ENCODE results near the gene MT1H.
A peak's percentile ranks its signal among the peaks of the same experiment; 100 is the strongest.

MT1H gene

DNA sequence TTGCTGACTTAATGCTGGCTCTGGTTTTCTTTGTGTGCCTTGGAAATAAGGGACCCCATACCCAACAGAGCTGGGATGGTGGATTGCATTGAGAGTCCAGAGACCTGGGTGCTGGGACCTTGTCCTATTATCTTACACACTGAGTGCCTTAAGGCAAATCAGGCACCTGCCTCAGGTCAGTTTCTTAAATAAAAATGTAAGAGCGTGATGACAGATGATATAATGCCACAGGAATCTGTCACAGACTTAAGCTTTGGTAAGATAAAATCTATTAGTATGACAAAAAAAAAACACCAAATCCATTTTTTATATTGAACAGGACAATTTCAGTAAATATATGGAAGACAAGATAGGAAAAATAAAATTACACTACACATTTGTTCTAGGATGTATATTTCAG lies 29.5 kb upstream of the MT1H start:
- Histone ChIP-seq H3K27me3 (ENCODE audit: control insufficient read depth, insufficient read depth, low read length) (peaks cover 28% of the 10 kb centered on the region), H3K9ac (ENCODE audit: low read length) (no peak overlapping the region), H3K9me3 (ENCODE audit: control insufficient read depth, low read length) (no peaks in the 10 kb centered on the region), H3K4me3 (ENCODE audit: low read length) (no peak overlapping the region), H3K4me1 (ENCODE audit: control insufficient read depth, insufficient read depth, low read length) (peaks cover 43% of the 10 kb centered on the region), H3K36me3 (ENCODE audit: control insufficient read depth, insufficient read depth, low read length) (no peaks in the 10 kb centered on the region)

DNA sequence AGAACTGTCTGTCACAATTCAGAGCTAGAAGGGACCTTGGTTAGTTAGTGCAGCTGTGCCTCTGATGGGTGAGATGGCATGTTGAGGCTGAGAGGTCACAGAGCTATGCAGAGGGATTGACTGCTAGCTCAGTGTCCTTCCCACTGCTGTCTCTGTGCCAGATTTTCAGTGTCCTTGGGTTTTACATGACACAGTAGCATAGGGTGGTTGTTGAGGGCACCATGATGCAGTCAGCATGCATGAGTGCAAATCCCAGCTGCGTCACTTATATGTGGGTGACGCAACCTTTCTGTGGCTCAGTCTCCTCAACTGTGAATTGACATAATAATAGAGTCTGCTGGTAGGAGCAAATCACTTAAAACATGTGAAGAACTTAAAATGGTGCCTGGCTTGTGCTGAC lies 28.4 kb upstream of the MT1H start:
- Histone ChIP-seq H3K9me3 (ENCODE audit: control insufficient read depth, low read length) (no peaks in the 10 kb centered on the region), H3K4me3 (ENCODE audit: low read length) (no peak overlapping the region), H3K4me1 (ENCODE audit: control insufficient read depth, insufficient read depth, low read length) (peaks cover 47% of the 10 kb centered on the region), H3K9ac (ENCODE audit: low read length) (no peak overlapping the region), H3K27me3 (ENCODE audit: control insufficient read depth, insufficient read depth, low read length) (peaks cover 17% of the 10 kb centered on the region), H3K36me3 (ENCODE audit: control insufficient read depth, insufficient read depth, low read length) (no peaks in the 10 kb centered on the region)

DNA sequence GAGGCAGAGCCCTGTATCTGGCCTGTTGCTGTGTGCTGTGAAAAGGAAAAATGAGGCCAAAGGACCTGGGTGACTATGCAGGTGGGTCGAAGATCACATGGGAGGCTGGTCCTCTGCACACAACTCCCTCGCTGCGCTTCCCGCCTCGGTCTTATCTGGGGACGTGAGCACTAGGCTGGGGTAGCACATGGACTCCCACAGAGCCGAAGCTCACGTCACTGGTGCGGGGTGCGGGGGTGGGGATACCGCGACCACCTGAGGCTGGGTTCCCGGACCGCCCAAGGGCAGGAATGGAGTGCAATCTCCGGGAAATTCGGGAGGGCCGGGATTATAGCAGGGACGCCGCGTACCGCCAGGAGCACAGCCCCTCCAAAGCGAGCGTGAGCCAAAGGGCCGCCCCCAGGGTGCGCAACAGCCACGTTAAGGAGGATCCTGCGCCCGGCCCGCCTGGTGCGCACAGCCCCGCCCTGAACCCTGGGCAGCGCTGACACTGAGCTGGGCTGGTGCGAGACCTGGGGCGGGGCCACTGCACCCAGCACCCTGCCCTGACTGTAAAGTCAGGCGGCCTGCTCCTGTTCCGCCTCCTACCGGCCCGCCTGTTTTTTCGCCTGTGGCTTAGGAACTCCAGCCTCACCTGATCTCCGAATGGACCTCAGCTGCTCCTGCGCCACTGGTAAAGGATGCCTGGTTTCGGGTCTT lies 26.4 kb upstream of the MT1H start:
- Histone ChIP-seq H3K4me3 (ENCODE audit: low read length) (peak overlapping the region; percentile 7), H3K9ac (ENCODE audit: low read length) (peak overlapping the region; percentile 29), H3K9me3 (ENCODE audit: control insufficient read depth, low read length) (no peaks in the 10 kb centered on the region), H3K4me1 (ENCODE audit: control insufficient read depth, insufficient read depth, low read length) (peaks cover 52% of the 10 kb centered on the region), H3K36me3 (ENCODE audit: control insufficient read depth, insufficient read depth, low read length) (no peaks in the 10 kb centered on the region), H3K27me3 (ENCODE audit: control insufficient read depth, insufficient read depth, low read length) (peaks cover 10% of the 10 kb centered on the region)

DNA sequence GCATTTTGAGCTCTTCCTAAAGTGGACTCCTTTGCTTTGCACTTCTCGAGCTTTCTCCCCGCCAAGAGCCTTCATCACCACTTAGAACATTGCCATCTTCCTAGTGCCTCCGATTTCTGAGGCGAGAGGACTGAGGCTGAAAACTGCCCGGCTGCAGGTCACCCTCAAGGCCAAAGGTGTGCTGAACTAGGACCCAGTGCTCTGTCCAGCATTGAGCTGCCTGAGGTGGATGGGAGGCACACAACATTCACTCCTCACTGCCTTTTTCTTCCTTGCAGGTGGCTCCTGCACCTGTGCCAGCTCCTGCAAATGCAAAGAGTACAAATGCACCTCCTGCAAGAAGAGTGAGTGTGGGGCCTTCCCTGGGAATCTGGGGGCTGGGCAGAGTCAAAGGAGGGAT lies 25.8 kb upstream of the MT1H start:
- no peaks in the 10 kb centered on the region for H3K36me3 ChIP-seq (ENCODE audit: control insufficient read depth, insufficient read depth, low read length)
- peak overlapping the region; percentile 29 for H3K9ac ChIP-seq (ENCODE audit: low read length)
- H3K4me1 ChIP-seq (ENCODE audit: control insufficient read depth, insufficient read depth, low read length), result peaks cover 48% of the 10 kb centered on the region
- H3K27me3 ChIP-seq (ENCODE audit: control insufficient read depth, insufficient read depth, low read length), result peaks cover 10% of the 10 kb centered on the region
- H3K9me3 ChIP-seq (ENCODE audit: control insufficient read depth, low read length), result no peaks in the 10 kb centered on the region
- H3K4me3 ChIP-seq (ENCODE audit: low read length), result no peak overlapping the region

DNA sequence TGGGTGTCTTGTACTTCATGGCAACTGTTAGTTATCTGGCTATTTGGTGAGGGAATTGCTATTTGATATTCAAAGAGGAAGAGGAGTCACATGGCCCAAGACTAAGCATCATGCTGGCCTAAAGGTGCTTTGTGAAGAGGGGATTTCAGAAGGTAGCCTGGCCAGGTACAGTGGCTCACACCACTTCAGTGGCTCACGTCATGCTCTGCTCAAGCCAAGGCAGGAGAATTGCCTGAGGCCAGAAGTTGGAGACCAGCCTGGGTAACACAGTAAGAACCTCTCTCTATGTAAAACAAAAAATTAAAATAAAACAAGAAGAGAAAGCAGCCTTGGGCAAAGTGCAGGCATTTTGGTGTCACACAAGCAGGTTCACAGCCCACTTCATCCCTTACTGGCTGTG lies 24.3 kb upstream of the MT1H start:
- no peak overlapping the region for H3K4me3 ChIP-seq (ENCODE audit: low read length)
- peaks cover 10% of the 10 kb centered on the region for H3K27me3 ChIP-seq (ENCODE audit: control insufficient read depth, insufficient read depth, low read length)
- H3K9me3 ChIP-seq (ENCODE audit: control insufficient read depth, low read length), result no peaks in the 10 kb centered on the region
- H3K4me1 ChIP-seq (ENCODE audit: control insufficient read depth, insufficient read depth, low read length), result peaks cover 52% of the 10 kb centered on the region
- H3K36me3 ChIP-seq (ENCODE audit: control insufficient read depth, insufficient read depth, low read length), result no peaks in the 10 kb centered on the region
- H3K9ac ChIP-seq (ENCODE audit: low read length), result no peak overlapping the region

DNA sequence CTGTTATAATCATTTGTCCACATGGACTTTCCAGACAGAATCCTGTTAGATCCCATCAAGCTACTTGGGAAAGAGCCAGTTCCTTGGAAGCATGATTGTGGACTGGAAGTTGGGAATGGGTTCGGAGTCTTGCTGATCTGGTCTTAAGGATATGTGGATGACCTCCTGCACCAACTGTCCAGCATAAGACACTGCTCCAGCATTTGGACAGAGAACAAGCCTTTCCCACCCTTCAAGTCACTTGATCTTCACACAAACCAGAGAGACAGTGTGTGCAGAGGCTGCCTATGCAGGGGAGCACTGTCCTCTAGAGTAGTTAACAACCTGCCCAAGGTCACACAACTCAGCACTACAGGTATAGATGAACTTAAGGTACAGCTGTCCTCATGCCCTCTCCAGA lies 23.8 kb upstream of the MT1H start:
- Histone ChIP-seq H3K4me1 (ENCODE audit: control insufficient read depth, insufficient read depth, low read length) (peaks cover 54% of the 10 kb centered on the region), H3K9me3 (ENCODE audit: control insufficient read depth, low read length) (no peaks in the 10 kb centered on the region), H3K27me3 (ENCODE audit: control insufficient read depth, insufficient read depth, low read length) (peaks cover 10% of the 10 kb centered on the region), H3K36me3 (ENCODE audit: control insufficient read depth, insufficient read depth, low read length) (no peaks in the 10 kb centered on the region), H3K4me3 (ENCODE audit: low read length) (no peak overlapping the region), H3K9ac (ENCODE audit: low read length) (no peak overlapping the region)

DNA sequence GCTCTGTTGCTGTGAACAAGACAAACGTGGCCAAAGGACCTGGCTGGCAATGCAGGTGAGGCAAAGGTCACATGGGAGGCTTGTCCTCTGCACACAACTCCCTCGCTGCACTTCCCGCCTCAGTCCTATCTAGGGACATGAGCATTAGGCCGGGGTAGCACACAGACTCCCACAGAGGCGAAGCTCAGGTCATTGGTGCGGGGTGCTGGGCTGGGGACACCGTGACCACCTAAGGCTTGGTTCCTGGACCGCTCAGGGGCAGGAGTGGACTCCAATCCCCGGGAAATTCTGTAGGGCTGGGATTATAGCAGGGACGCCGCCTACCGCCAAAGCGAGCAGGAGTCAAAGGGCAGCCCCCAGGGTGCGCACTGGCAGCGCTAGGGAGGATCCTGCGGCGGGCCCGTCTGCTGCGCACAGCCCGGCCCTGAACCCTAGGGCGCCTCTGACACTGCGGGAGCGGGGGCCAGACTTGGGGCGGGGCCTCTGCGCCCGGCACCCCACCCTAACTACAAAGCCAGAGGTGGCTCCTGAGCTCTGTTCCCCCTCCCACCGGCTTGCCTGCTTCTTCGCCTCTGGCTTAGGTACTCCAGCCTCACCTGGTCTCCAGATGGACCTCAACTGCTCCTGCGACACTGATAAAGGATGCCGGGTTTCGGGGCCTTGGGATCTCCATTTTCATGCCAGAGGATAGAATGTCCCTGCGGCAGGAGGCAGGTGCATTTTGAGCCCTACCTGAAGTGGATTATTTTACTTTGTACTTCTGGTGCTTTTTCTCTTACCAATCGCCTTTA lies 21.8 kb upstream of the MT1H start:
- H3K4me1 ChIP-seq (ENCODE audit: control insufficient read depth, insufficient read depth, low read length), result peaks cover 50% of the 10 kb centered on the region
- H3K9me3 ChIP-seq (ENCODE audit: control insufficient read depth, low read length), result no peaks in the 10 kb centered on the region
- H3K9ac ChIP-seq (ENCODE audit: low read length), result no peak overlapping the region
- H3K27me3 ChIP-seq (ENCODE audit: control insufficient read depth, insufficient read depth, low read length), result peaks cover 10% of the 10 kb centered on the region
- no peaks in the 10 kb centered on the region for H3K36me3 ChIP-seq (ENCODE audit: control insufficient read depth, insufficient read depth, low read length)
- no peak overlapping the region for H3K4me3 ChIP-seq (ENCODE audit: low read length)

DNA sequence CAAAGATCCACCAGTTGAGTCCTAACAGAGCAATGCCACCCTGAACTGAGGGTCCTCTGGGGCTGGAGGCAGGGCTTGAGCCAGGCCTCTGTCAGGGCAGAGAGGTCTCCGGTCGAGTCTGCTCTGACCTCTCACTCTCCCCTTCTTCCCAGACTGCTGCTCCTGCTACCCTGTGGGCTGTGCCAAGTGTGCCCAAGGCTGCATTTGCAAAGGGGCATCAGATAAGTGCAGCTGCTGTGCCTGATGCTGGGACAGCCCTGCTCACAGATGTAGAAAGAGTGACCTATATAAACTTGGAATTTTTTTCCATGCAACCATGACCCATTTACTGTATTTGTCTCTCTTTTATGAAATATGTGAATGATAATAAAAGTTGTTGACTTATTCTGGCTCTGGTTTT lies 20.3 kb upstream of the MT1H start:
- no peaks in the 10 kb centered on the region for H3K9me3 ChIP-seq (ENCODE audit: control insufficient read depth, low read length)
- H3K9ac ChIP-seq (ENCODE audit: low read length), result no peak overlapping the region
- peaks cover 5% of the 10 kb centered on the region for H3K27me3 ChIP-seq (ENCODE audit: control insufficient read depth, insufficient read depth, low read length)
- H3K4me1 ChIP-seq (ENCODE audit: control insufficient read depth, insufficient read depth, low read length), result peaks cover 38% of the 10 kb centered on the region
- no peaks in the 10 kb centered on the region for H3K36me3 ChIP-seq (ENCODE audit: control insufficient read depth, insufficient read depth, low read length)
- H3K4me3 ChIP-seq (ENCODE audit: low read length), result no peak overlapping the region

DNA sequence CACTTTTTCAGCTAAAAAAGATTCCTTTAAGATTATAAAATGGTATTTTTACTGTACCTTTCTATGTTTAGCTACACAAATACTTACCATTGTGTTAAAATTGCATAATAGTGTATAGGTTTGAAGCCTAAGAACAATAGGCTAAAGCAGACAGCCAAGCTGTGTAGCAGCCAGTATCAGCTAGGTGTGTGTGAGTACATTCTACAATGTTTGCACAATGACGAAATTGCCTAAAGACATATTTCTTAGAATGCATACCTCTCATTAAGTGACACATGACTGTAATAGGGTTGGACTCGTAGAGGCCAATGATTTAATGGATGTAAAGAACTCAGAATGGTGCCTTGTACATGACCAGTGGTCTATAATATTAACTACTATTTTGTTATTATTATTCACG lies 19.8 kb upstream of the MT1H start:
- H3K36me3 ChIP-seq (ENCODE audit: control insufficient read depth, insufficient read depth, low read length), result no peaks in the 10 kb centered on the region
- H3K9me3 ChIP-seq (ENCODE audit: control insufficient read depth, low read length), result no peaks in the 10 kb centered on the region
- H3K4me3 ChIP-seq (ENCODE audit: low read length), result no peak overlapping the region
- H3K9ac ChIP-seq (ENCODE audit: low read length), result no peak overlapping the region
- H3K4me1 ChIP-seq (ENCODE audit: control insufficient read depth, insufficient read depth, low read length), result peaks cover 38% of the 10 kb centered on the region
- H3K27me3 ChIP-seq (ENCODE audit: control insufficient read depth, insufficient read depth, low read length), result peaks cover 5% of the 10 kb centered on the region

DNA sequence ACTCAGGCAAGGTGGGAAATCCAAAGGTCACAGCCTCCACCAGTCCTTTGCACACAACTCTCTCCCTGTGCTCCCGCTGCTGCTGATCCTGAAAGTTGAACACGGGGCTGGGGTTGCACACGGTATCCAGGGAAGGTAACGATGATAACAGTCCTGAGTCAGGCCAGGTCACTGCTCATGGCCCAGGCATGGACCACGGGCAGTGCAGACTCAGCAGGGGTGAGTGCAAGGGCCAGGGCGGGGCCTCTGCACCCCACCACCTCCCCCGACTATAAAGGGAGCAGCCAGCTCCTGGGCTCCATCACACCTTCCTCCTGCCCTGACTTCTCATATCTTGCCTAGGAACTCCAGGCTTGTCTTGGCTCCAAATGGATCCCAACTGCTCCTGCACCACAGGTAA lies 18.0 kb upstream of the MT1H start, which contains the start of gene MT1B:
Gene MT1B (plus strand): TSS at position 301 of the 400 bp plus-strand sequence. CDS start 68 bp downstream, at position 369.
- Histone ChIP-seq H3K4me1 (ENCODE audit: control insufficient read depth, insufficient read depth, low read length) (peaks cover 29% of the 10 kb centered on the region), H3K4me3 (ENCODE audit: low read length) (no peak within 1 kb of the TSS), H3K9ac (ENCODE audit: low read length) (no peak within 1 kb of the TSS), H3K9me3 (ENCODE audit: control insufficient read depth, low read length) (no peaks in the 10 kb centered on the region), H3K36me3 (ENCODE audit: control insufficient read depth, insufficient read depth, low read length) (no peaks in the 10 kb centered on the region), H3K27me3 (ENCODE audit: control insufficient read depth, insufficient read depth, low read length) (peaks cover 5% of the 10 kb centered on the region)

DNA sequence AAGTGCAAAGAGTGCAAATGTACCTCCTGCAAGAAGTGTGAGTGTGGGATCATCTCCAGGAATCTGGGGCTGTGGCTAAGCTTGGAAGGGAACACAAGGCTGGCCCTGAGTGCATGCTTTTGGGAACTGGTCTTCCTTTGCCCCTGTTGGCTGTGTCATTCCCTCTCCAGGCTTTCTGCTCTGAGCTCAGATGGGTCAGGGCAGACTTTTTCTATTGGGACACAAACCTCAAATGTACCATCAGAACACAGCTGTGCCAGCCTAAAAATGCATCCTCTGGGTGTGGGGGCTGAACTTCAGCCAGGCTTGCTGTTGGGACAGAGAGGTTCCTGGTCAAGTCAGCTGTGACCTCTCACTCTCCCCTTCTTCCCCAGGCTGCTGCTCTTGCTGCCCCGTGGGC lies 17.0 kb upstream of the MT1H start:
- peaks cover 2% of the 10 kb centered on the region for H3K27me3 ChIP-seq (ENCODE audit: control insufficient read depth, insufficient read depth, low read length)
- peaks cover 27% of the 10 kb centered on the region for H3K4me1 ChIP-seq (ENCODE audit: control insufficient read depth, insufficient read depth, low read length)
- no peaks in the 10 kb centered on the region for H3K36me3 ChIP-seq (ENCODE audit: control insufficient read depth, insufficient read depth, low read length)
- no peak overlapping the region for H3K9ac ChIP-seq (ENCODE audit: low read length)
- H3K4me3 ChIP-seq (ENCODE audit: low read length), result no peak overlapping the region
- no peaks in the 10 kb centered on the region for H3K9me3 ChIP-seq (ENCODE audit: control insufficient read depth, low read length)

DNA sequence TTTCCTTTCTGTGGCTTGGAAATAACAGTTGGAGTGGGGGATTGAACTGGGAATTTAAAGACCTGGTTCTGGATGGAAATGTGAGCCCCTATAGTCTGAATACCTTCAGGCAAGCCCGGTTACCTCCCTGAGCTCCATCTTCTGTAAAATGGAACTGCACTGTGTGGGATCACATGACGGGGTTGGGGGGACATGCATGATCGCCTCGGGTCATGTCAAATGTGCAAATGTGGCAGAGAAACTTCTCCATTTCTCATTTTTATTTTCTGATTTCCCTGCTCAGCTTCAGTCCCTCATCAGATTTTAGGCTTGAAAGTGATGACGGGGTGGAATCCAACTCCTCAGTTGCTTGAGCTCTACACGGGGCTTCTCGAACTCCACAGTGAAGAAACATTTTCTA lies 16.4 kb upstream of the MT1H start:
- Histone ChIP-seq H3K27me3 (ENCODE audit: control insufficient read depth, insufficient read depth, low read length) (no peaks in the 10 kb centered on the region), H3K36me3 (ENCODE audit: control insufficient read depth, insufficient read depth, low read length) (no peaks in the 10 kb centered on the region), H3K4me1 (ENCODE audit: control insufficient read depth, insufficient read depth, low read length) (peaks cover 25% of the 10 kb centered on the region), H3K9ac (ENCODE audit: low read length) (no peak overlapping the region), H3K9me3 (ENCODE audit: control insufficient read depth, low read length) (no peaks in the 10 kb centered on the region), H3K4me3 (ENCODE audit: low read length) (no peak overlapping the region)
